Liver (tissue), 9 donors: ENCODE measurements around the gene CSF2RB. TPM values are rescaled to one million over a fixed set of nuclear protein-coding genes. Genes with fewer than 3 reads are reported as not detected.

Source experiments
- DNase-seq: peaks from one replicate; pipeline ENCODE4 v3.0.0-alpha.2; 2017; ENCODE audit warnings: low spot score
- H3K27ac ChIP-seq, 2 donors: one replicate each; pipeline ENCODE4 v1.7.0; 2013; ENCODE audit warnings: inconsistent platforms in 2 of 2, low read length in 2 of 2, control low read depth in 1 of 2, low read depth in 1 of 2, mild to moderate bottlenecking in 1 of 2
- H3K27me3 ChIP-seq, 4 donors: one replicate each; pipeline versions ENCODE4 v1.6.1 to v1.7.0; 2013; ENCODE audit warnings: low read length in 3 of 4, inconsistent platforms in 1 of 4, mild to moderate bottlenecking in 1 of 4, moderate library complexity in 1 of 4; ENCODE audit not compliant: control insufficient read depth in 4 of 4, insufficient read depth in 4 of 4
- H3K36me3 ChIP-seq, 4 donors: one replicate each; pipeline versions ENCODE4 v1.6.1 to v1.7.0; 2013; ENCODE audit warnings: low read length in 3 of 4, mild to moderate bottlenecking in 3 of 4, low read depth in 1 of 4, moderate library complexity in 1 of 4; ENCODE audit not compliant: control insufficient read depth in 4 of 4, insufficient read depth in 3 of 4
- H3K4me1 ChIP-seq, 4 donors: one replicate each; pipeline versions ENCODE4 v1.6.1 to v1.7.0; 2013; ENCODE audit warnings: low read length in 3 of 4, mild to moderate bottlenecking in 3 of 4, moderate library complexity in 1 of 4; ENCODE audit not compliant: control insufficient read depth in 4 of 4, insufficient read depth in 4 of 4
- H3K4me3 ChIP-seq, 3 donors: one replicate each; pipeline versions ENCODE4 v1.6.1 to v1.7.0; 2013; ENCODE audit warnings: low read length in 3 of 3, control low read depth in 1 of 3, low read depth in 1 of 3, mild to moderate bottlenecking in 1 of 3
- H3K9ac ChIP-seq, 2 donors: one replicate each; pipeline ENCODE4 v1.7.0; 2013; ENCODE audit warnings: low read length in 2 of 2, mild to moderate bottlenecking in 2 of 2, moderate library complexity in 2 of 2, control low read depth in 1 of 2, low read depth in 1 of 2
- H3K9me3 ChIP-seq, 4 donors: one replicate each; pipeline versions ENCODE4 v1.6.1 to v1.7.0; 2013; ENCODE audit warnings: low read length in 3 of 4; ENCODE audit not compliant: control insufficient read depth in 4 of 4
- CTCF ChIP-seq: fragments of 150-350 bp; IDR thresholded peaks from 2 replicates; pipeline ENCODE4 v1.5.1; 2017; ENCODE audit warnings: improper control_type of control experiment, low read depth, low read length; ENCODE audit not compliant: missing input control
- EGR1 ChIP-seq, 2 donors: IDR thresholded peaks; 2 replicates each; pipeline ENCODE4 v1.6.1; 2016 to 2018; ENCODE audit warnings: antibody characterized with exemption in 2 of 2, low read depth in 2 of 2
- GABPA ChIP-seq, 2 donors: IDR thresholded peaks in 1 of 2; conservative IDR thresholded peaks in 1 of 2; 2 replicates each; pipeline ENCODE4 v1.6.1; 2016; ENCODE audit warnings: antibody characterized with exemption in 2 of 2, mild to moderate bottlenecking in 1 of 2, moderate library complexity in 1 of 2
- HNF4A ChIP-seq, 2 donors: conservative IDR thresholded peaks; 2 replicates each; pipeline ENCODE4 v1.6.1; 2016; ENCODE audit warnings: antibody characterized with exemption in 2 of 2, mild to moderate bottlenecking in 2 of 2
- HNF4G ChIP-seq: IDR thresholded peaks from 2 replicates; pipeline ENCODE4 v1.6.1; 2016; ENCODE audit warnings: antibody characterized with exemption
- MAX ChIP-seq: IDR thresholded peaks from 2 replicates; pipeline ENCODE4 v1.6.1; 2016; ENCODE audit warnings: antibody characterized with exemption
- NR2F2 ChIP-seq: IDR thresholded peaks from 2 replicates; pipeline ENCODE4 v1.6.1; 2016; ENCODE audit warnings: antibody characterized with exemption
- RAD21 ChIP-seq, 2 donors: IDR thresholded peaks; 2 replicates each; pipeline ENCODE4 v1.6.1; 2016; ENCODE audit warnings: antibody characterized with exemption in 2 of 2, mild to moderate bottlenecking in 2 of 2
- REST ChIP-seq: IDR thresholded peaks from 2 replicates; pipeline ENCODE4 v1.6.1; 2016; ENCODE audit warnings: antibody characterized with exemption, mild to moderate bottlenecking
- RXRA ChIP-seq, 2 donors: IDR thresholded peaks; 2 replicates each; pipeline ENCODE4 v1.6.1; 2017 to 2018; ENCODE audit warnings: antibody characterized with exemption in 2 of 2, mild to moderate bottlenecking in 1 of 2
- SP1 ChIP-seq: IDR thresholded peaks from 2 replicates; pipeline ENCODE4 v1.6.1; 2018; ENCODE audit warnings: antibody characterized with exemption, mild to moderate bottlenecking
- YY1 ChIP-seq: IDR thresholded peaks from 2 replicates; pipeline ENCODE4 v1.6.1; 2016; ENCODE audit warnings: antibody characterized with exemption, mild to moderate bottlenecking
- ZBTB33 ChIP-seq: IDR thresholded peaks from 2 replicates; pipeline ENCODE4 v1.6.1; 2016; ENCODE audit warnings: antibody characterized with exemption
- WGBS: extraction: QIAGEN DNeasy Blood & Tissue Kit; methylation state at CpG from one replicate; pipeline ENCODE4 v1.1.7; 2013; 5-methylcytosine and 5-hydroxymethylcytosine counted together
- polyA plus RNA-seq, 2 donors: library from polyadenylated mRNA; stranded (reverse) in 1 of 2; unstranded in 1 of 2; fragments of 200-250 nt in 1 of 2; fragments of >200 nt in 1 of 2; fragmentation: Nextera tagmentation in 1 of 2; extraction: Ambion mirVana in 1 of 2; gene quantifications; one replicate each; pipeline versions ENCODE4 v1.2.1 to v1.2.3, GENCODE V29; 2013 to 2015
- total RNA-seq, 2 donors: library from RNA; depleted of rRNA; stranded (reverse); fragments of >200 nt; gene quantifications; one replicate each; pipeline ENCODE4 v1.2.3, GENCODE V29; 2014
- donor health status: healthy.
- donor health status: healthy.
- donor health status: healthy.
- donor health status: healthy.
- donor health status: healthy.

Gene CSF2RB
- total and polyA plus RNA-seq, 4 donors, result 0.72 to 10.5 (median 2.3) TPM

- Histone ChIP-seq H3K27ac (no peak overlapping the region), H3K4me3 (no peak overlapping the region), H3K36me3 (no peaks in the 10 kb centered on the region), H3K27me3 (no peaks in the 10 kb centered on the region), H3K9ac (no peak overlapping the region), H3K9me3 (no peaks in the 10 kb centered on the region), H3K4me1 (peaks cover 0 to 4% (median 2%) of the 10 kb centered on the region in 4 donors)
- TF ChIP-seq YY1, result no peak
- no peak for TF ChIP-seq RXRA (IDR thresholded peaks at IDR 0.05)
- no peak for TF ChIP-seq NR2F2
- no peak for TF ChIP-seq GABPA (IDR thresholded peaks at IDR 0.05 in 1 of 2, conservative IDR thresholded peaks at IDR 0.05 in 1 of 2)
- no peak for DNase-seq
- whole genome bisulfite sequencing, result 90% methylated on average over 13 of the region's 13 CpGs
Measured at GRCh38 chr22:36979016-36979910, 65.8 kb downstream of the CSF2RB start.

- Histone ChIP-seq H3K4me3 (no peak overlapping the region), H3K9ac (no peak overlapping the region), H3K9me3 (peaks cover 4 to 12% (median 7%) of the 10 kb centered on the region in 4 donors), H3K27me3 (no peaks in the 10 kb centered on the region), H3K27ac (no peak overlapping the region), H3K4me1 (peaks cover 0 to 4% (median 2%) of the 10 kb centered on the region in 4 donors), H3K36me3 (peaks cover 0 to 2% (median 0%) of the 10 kb centered on the region in 4 donors)
- no peak for TF ChIP-seq MAX
- no peak for TF ChIP-seq HNF4A (conservative IDR thresholded peaks at IDR 0.05)
- no peak for TF ChIP-seq GABPA (IDR thresholded peaks at IDR 0.05 in 1 of 2, conservative IDR thresholded peaks at IDR 0.05 in 1 of 2)
- TF ChIP-seq CTCF, result no peak
- 87% methylated on average over 16 of the region's 16 CpGs for WGBS
- DNase-seq, result no peak
Measured at GRCh38 chr22:36981247-36981775, 67.9 kb downstream of the CSF2RB start.

GRCh38 chr22:36982136-36982535, 68.7 kb downstream of the CSF2RB start:
- TF ChIP-seq MAX (no peak), SP1 (no peak), HNF4G (no peak), REST (no peak), HNF4A (conservative IDR thresholded peaks at IDR 0.05) (no peak), NR2F2 (no peak), GABPA (IDR thresholded peaks at IDR 0.05 in 1 of 2, conservative IDR thresholded peaks at IDR 0.05 in 1 of 2) (no peak), CTCF (no peak), RAD21 (IDR thresholded peaks at IDR 0.05) (no peak), YY1 (no peak), ZBTB33 (no peak), EGR1 (IDR thresholded peaks at IDR 0.05; ENCODE audit: low read depth in 2 of 2) (no peak)
- H3K4me3 ChIP-seq, result no peak overlapping the region
- peaks cover 0 to 4% (median 2%) of the 10 kb centered on the region in 4 donors for H3K4me1 ChIP-seq
- H3K36me3 ChIP-seq, result peaks cover 0 to 2% (median 0%) of the 10 kb centered on the region in 4 donors
- H3K27ac ChIP-seq, result no peak overlapping the region
- H3K9me3 ChIP-seq, result peaks cover 4 to 15% (median 9%) of the 10 kb centered on the region in 4 donors
- DNase-seq, result peak; percentile 69
- whole genome bisulfite sequencing, result 70% methylated on average over 5 of the region's 5 CpGs
- no peaks in the 10 kb centered on the region for H3K27me3 ChIP-seq
- no peak overlapping the region for H3K9ac ChIP-seq
